HG03558 (cell line): ENCODE results near the gene ANKS1A.
"Not testable (repeated sequence)": the region's sequence is repeated elsewhere in the genome, so short reads cannot be mapped to it uniquely, and the experiment has no call there.

ENCODE experiments used
- ATAC-seq: cut with Tn5 transposase; IDR thresholded peaks from one replicate; pipeline ENCODE4 v1.9.1; 2021; ENCODE audit warnings: moderate number of reproducible peaks; ENCODE audit not compliant: unreplicated experiment; ENCODE audit errors: extremely low read depth

The ANKS1A gene

DNA sequence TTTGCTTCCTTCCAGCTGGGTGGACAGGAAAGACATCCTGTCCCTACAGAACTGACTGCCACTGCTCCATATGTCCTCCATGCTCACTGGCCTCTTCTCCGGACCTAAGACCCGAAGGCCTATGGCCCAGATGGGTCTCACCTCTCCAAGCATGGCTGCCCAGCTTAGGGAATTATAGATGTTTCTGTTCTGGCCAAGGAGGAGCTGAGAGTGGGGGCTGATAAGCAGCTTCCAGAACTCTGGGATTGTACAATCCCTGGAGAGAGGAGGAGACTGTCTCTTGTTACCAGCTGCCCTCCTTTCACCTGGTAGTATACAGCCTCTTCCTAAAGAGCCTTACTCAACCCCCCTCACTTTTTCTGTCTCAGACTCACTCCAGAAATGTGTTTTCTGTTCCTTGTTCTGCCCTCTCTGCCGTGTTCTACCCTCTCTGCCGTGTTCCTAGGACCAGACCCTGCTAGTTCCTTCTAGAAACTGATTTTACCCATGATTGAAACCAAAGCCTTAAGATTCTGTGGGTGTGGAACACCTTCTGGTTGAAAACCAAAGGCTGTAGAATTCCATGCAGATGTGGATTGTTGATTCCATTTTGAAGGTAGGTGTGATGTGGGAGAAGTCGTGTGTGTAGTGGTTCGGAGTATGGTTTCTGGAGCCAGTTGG lies 28.7 kb downstream of the ANKS1A start:
- no peak for ATAC-seq

GRCh38 chr6:34919651-34920050 lies 30.6 kb downstream of the ANKS1A start:
- ATAC-seq, result no peak

GRCh38 chr6:34920097-34920496 lies 31.0 kb downstream of the ANKS1A start:
- ATAC-seq, result no peak

DNA sequence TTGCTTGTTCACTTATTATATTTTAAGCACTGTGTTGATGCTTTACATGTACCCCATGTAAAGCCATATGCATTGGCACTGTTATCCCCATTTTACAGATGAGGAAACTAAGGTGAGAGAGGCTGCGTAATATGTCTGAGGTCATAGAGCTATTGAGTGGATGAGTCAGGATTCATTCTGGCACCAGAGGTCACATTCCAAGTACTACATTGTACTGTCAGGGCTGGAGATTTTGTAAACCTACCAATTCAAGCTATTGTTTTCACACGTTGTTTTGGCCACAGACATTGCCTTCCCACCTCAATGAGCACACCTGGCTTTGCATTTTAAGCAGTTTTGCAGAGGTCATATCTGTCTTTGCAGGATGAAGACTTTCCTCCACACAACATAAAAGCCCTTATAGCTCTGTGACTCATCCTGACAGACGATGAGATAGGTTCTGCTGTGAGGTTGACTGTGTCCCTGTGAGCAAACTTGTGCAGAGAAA lies 33.2 kb downstream of the ANKS1A start:
- no peak for ATAC-seq

DNA sequence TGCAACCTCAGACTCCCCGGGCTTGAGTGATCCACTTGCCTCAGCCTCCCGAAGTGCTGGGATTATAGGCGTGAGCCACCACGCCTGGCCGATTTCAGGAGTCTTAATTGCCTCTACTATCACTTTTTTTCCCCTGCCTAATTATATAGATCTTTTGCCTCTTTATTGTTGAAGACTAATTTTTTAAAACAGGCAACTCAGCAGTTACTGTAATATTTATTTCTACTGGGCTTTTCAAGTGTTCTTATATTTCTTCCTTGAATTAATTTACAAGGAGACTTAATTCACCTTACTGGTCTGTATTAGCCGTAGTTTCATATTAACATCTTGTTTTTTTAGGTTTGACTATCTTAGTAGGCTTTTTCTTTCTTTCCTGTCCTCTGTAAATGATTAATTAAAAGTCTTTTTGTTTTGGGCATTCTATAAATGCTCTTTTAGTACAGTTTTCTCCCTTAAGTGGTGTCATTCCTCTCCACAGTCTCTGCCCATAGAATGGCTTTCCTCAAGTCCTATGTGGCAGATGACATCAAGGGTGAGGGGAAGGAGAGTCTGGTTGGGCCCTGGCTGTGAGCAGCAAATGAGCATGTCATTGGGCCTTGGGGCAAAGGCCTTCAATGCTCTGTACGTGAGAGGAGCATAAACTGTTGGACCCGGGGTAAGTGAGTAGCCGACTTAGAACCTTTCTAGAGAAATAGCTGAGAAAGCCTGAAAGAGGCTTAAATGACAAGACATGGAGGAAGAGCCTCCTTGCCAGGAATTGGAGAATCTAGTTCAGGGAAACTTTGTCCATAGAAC lies 36.0 kb downstream of the ANKS1A start:
- no peak for ATAC-seq

- ATAC-seq, result no peak
These were observed 37.6 kb downstream of the ANKS1A start for GRCh38 chr6:34926655-34927054.

DNA sequence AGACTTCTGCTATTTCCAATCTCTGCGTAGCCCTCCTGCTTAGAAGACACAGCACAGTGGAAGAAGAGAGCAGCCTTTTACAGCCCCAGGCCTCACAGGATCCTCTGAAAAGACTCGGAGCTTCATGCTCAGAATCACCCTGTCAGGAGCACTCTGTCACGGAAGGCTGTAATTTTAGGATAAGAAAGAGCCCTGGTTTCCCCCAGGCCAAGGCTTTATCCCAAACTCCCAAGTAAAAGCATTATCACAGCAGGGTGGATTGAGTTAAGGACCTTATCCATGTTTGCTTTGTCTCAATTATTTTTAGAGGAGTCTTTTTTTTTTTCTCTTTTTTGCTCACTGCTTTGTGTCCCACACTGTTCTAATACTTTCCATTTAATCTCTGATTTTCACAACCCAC lies 39.2 kb downstream of the ANKS1A start:
- no peak for ATAC-seq

DNA sequence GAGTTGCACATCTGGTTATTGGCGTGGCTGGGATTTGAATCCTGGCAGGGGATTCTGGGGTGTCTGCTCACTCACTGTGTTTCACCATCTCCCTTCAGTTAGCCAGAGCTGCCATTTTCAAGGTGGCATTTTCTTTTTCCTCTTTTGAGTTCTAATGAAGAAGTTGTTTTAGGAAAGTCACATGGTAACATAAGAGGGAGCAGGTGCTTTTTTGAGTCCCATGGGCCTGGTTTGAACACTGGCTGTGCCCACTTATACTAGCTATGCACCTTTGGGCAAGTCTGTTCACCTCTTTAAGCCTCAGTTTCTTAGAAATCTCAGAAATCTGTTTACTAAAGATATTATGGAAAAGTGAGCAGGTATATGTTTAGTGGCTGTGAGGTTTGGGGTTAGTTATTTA lies 39.6 kb downstream of the ANKS1A start:
- no peak for ATAC-seq

- ATAC-seq, result no peak
These were observed 40.4 kb downstream of the ANKS1A start for GRCh38 chr6:34929241-34929978.

GRCh38 chr6:34930221-34930620 lies 41.2 kb downstream of the ANKS1A start:
- ATAC-seq, result no peak

- not testable (repeated sequence) for ATAC-seq
These were observed 43.1 kb downstream of the ANKS1A start for GRCh38 chr6:34932202-34932601.

DNA sequence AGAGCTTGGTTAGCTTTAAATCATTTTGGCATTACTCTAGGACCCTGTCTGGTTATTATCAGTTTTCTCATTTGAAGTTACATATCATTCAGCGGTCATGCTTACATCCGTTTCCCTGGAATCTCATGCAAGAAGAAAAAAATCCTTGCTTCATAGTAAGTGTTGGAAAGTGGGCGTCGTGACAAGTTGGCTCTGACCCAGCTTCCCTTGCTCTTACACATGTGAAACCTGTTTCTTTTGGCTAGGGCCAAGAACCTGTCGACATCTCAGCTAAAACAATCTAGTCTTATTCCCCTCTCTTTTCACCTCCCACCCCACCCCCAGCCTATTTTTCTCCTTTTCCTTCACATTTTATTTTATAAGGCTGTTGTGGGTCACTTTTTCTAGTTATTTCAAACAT lies 45.5 kb downstream of the ANKS1A start:
- ATAC-seq, result no peak

DNA sequence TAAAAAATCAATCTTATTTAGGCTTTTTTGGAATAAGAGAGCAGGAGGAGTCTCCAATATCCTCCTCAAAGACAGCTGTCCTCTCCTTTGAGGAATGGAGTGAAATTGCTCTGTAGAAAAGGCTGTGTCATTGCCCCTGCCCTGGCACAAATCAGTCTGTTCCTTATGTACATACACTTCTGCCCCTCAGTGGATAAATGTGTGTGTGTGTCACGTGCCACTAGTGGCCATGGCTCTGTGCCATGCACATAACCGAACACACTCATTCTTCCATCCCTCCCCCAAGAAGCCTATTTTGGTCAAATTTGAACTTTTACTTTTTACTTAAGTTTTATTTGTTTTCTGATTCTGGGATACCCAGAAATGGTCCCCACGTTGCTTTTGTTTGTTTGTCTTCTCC lies 49.2 kb downstream of the ANKS1A start:
- no peak for ATAC-seq

DNA sequence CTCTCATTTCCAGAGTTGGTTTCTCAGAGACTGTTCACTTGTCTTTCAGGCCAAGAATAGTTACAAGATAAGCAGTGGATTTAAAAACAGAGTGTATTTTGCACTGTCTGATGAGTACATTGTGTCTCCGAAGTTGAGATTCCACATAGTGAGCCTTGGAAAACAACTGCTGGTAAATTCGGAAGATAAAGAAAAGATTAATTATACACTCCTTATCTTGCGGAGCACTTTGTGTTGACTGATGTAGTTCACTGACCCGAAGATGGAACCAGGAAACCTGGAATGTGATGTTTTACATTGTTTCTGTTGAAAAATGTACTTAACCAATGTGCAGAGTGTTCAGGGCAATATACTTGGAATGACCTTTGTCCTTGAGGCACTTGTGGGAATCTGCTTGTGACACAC lies 51.0 kb downstream of the ANKS1A start:
- no peak for ATAC-seq

DNA sequence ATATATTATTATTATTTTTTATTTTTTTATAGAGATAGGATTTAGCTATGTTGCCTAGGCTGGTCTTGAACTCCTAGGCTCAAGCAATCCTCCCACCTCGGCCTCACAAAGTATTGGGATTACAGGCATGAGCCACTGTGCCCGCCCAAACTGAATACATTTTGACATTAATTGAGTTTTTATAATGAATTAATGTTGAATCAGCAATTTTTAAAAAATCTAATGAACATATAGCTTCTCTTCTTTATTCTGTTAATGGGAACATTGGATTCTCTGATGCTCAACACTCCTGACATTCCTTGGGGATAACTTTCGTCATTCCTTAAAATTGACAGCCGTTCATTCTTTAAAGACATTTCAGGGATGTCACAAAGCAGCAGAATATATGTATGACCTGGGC lies 52.4 kb downstream of the ANKS1A start:
- ATAC-seq, result no peak

GRCh38 chr6:34945317-34945716 lies 56.3 kb downstream of the ANKS1A start:
- no peak for ATAC-seq

DNA sequence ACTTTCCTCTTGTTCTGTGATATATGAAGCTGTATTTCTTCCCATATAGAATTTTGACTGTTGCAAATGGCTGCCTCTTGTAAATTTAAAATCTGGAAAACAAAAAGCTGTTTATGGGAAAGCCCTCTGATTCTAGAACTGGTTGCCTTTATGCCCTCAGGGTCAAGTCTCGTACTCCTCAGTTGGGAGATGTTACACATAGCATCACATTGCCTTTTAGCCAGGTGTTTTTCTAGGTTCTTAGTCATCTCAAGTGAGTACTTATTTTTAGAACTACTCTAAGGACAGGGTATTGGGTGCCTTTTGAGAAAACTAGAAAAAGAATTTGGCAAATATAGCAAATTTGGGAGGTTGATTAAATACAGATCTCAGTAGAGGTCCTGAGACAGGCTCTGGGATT lies 58.5 kb downstream of the ANKS1A start:
- no peak for ATAC-seq

- no peak for ATAC-seq
These were observed 60.6 kb downstream of the ANKS1A start for GRCh38 chr6:34949636-34950035.

GRCh38 chr6:34950849-34951248 lies 61.8 kb downstream of the ANKS1A start:
- no peak for ATAC-seq

GRCh38 chr6:34951731-34952130 lies 62.7 kb downstream of the ANKS1A start:
- no peak for ATAC-seq
